Keratinocyte (primary cell): ENCODE data around the gene UBL7. TPM values are rescaled to one million over a fixed set of nuclear protein-coding genes. Genes with fewer than 3 reads are reported as not detected.

ENCODE experiments used
- DNase-seq: peaks from one replicate; pipeline ENCODE4 v3.0.0-alpha.2; 2011; ENCODE audit warnings: low read depth, missing footprints, low spot score
- FAIRE-seq: peaks from 2 replicates; lab custom pipeline; 2011; peaks lifted over from hg19 to GRCh38; lab: Jason Lieb, UNC
- H2AFZ ChIP-seq: 2 replicates; pipeline ENCODE4 v1.6.0; 2012; ENCODE audit warnings: low read length, control low read depth, inconsistent platforms; ENCODE audit not compliant: control insufficient read depth
- H3K27ac ChIP-seq: 2 replicates; pipeline ENCODE4 v1.5.1; 2011; ENCODE audit warnings: low read length; ENCODE audit not compliant: control insufficient read depth, insufficient read depth
- H3K27me3 ChIP-seq: 3 replicates; pipeline ENCODE4 v1.6.0; 2011; ENCODE audit warnings: low read length; ENCODE audit not compliant: control insufficient read depth, insufficient read depth; ENCODE audit errors: extremely low read depth
- H3K36me3 ChIP-seq, 2 experiments: 2 replicates in 1 of 2; 3 replicates in 1 of 2; pipeline ENCODE4 v1.5.1; 2011; ENCODE audit warnings: low read length in 2 of 2, mild to moderate bottlenecking in 1 of 2; ENCODE audit not compliant: control insufficient read depth in 2 of 2, insufficient read depth in 2 of 2; ENCODE audit errors: extremely low read depth in 1 of 2
- H3K4me1 ChIP-seq: 3 replicates; pipeline ENCODE4 v1.5.1; 2011; ENCODE audit warnings: low read length; ENCODE audit not compliant: control insufficient read depth, insufficient read depth; ENCODE audit errors: extremely low read depth
- H3K4me2 ChIP-seq: 3 replicates; pipeline ENCODE4 v1.6.0; 2011; ENCODE audit warnings: low read depth, low read length; ENCODE audit not compliant: control insufficient read depth, insufficient read depth; ENCODE audit errors: extremely low read depth
- H3K4me3 ChIP-seq, 3 experiments: fragments of 200-600 bp in 1 of 3; sonication (generic) in 1 of 3; 2 replicates in 2 of 3; 3 replicates in 1 of 3; pipeline ENCODE4 v1.5.1; 2011 to 2016; ENCODE audit warnings: low read length in 3 of 3, mild to moderate bottlenecking in 3 of 3, control low read depth in 2 of 3, inconsistent platforms in 1 of 3, low read depth in 1 of 3, mixed read lengths in 1 of 3, mixed run types in 1 of 3, moderate library complexity in 1 of 3; ENCODE audit not compliant: control insufficient read depth in 2 of 3, insufficient read depth in 2 of 3; ENCODE audit errors: extremely low read depth in 1 of 3
- H3K79me2 ChIP-seq: 2 replicates; pipeline ENCODE4 v1.6.0; 2012; ENCODE audit warnings: low read length; ENCODE audit not compliant: control insufficient read depth, insufficient read depth
- H3K9ac ChIP-seq: 3 replicates; pipeline ENCODE4 v1.6.0; 2011; ENCODE audit warnings: low read length; ENCODE audit not compliant: control insufficient read depth, insufficient read depth; ENCODE audit errors: extremely low read depth
- H3K9me1 ChIP-seq: 3 replicates; pipeline ENCODE4 v1.6.0; 2011; ENCODE audit warnings: low read length; ENCODE audit not compliant: control insufficient read depth, insufficient read depth; ENCODE audit errors: extremely low read depth
- H3K9me3 ChIP-seq: 2 replicates; pipeline ENCODE4 v1.5.1; 2012; ENCODE audit warnings: low read depth, low read length; ENCODE audit not compliant: control insufficient read depth
- H4K20me1 ChIP-seq: 3 replicates; pipeline ENCODE4 v1.6.0; 2011; ENCODE audit warnings: low read length; ENCODE audit not compliant: control insufficient read depth, insufficient read depth; ENCODE audit errors: extremely low read depth
- CTCF ChIP-seq, 3 experiments: IDR thresholded peaks in 1 of 3; conservative IDR thresholded peaks in 1 of 3; optimal IDR thresholded peaks in 1 of 3; 2 replicates in 2 of 3; 3 replicates in 1 of 3; pipeline versions ENCODE3 to v1.5.1; 2011; ENCODE audit warnings: low read length in 3 of 3, mild to moderate bottlenecking in 3 of 3, moderate library complexity in 2 of 3, control low read depth in 1 of 3, inconsistent platforms in 1 of 3; ENCODE audit not compliant: insufficient read depth in 2 of 3; ENCODE audit errors: extremely low read depth in 1 of 3
- EZH2 ChIP-seq: IDR thresholded peaks from one replicate; pipeline ENCODE4 v1.6.1; 2012; ENCODE audit warnings: inconsistent platforms, mild to moderate bottlenecking, low read length, moderate library complexity
- dilution Hi-C: fragments of 300-500 bp; cut with MboI; formaldehyde crosslinking; loops from one replicate; pipeline ENCODE4 v1.7.0; 2020; ENCODE audit warnings: low sequenced_read_pairs; ENCODE audit not compliant: extremely low pct_ligation_motif_present
- polyA plus RNA-seq, 5 experiments: library from polyadenylated mRNA; depleted of rRNA in 3 of 5; stranded (reverse) in 3 of 5; stranded (forward) in 1 of 5; unstranded in 1 of 5; fragments of >200 nt; gene quantifications; 1 replicate in 1 of 5; 2 replicates in 3 of 5; 3 replicates in 1 of 5; pipeline versions ENCODE4 v1.2.1 to v1.2.3, GENCODE V29; 2011 to 2012; ENCODE audit warnings: missing spikeins in 2 of 5, low read depth in 1 of 5, low replicate concordance in 1 of 5
- small RNA-seq, 3 experiments: library from RNA; depleted of rRNA; stranded (forward); fragments of <200 nt; gene quantifications; one replicate each; pipeline ENCODE3, GENCODE V24; 2012; ENCODE audit warnings: low read depth in 3 of 3, low replicate concordance in 1 of 3; ENCODE audit not compliant: insufficient read length in 3 of 3

The UBL7 gene
- polyA plus RNA-seq, 1 donor (not counting 4 experiments of a cell fraction or from before 2014, with no cell fraction given) = 45.8 TPM

- peak overlapping the region; percentile 88 for H3K27ac ChIP-seq
- H3K9me3 ChIP-seq = no peaks in the 10 kb centered on the region
- H3K9me1 ChIP-seq = peaks cover 2% of the 10 kb centered on the region
- no peak for TF ChIP-seq CTCF (optimal IDR thresholded peaks at IDR 0.05 in 1 of 3, IDR thresholded peaks at IDR 0.05 in 1 of 3, conservative IDR thresholded peaks at IDR 0.05 in 1 of 3; ENCODE audit: extremely low read depth in 1 of 3, insufficient read depth in 2 of 3, low read length in 3 of 3)
- TF ChIP-seq EZH2 = no peak
- H3K27me3 ChIP-seq = no peaks in the 10 kb centered on the region
- H3K9ac ChIP-seq = peak overlapping the region; percentile 75
- dilution Hi-C loops = no loop called here
- H3K4me2 ChIP-seq = peak overlapping the region; percentile 74
- FAIRE-seq (peak; percentile 97), DNase-seq (peak; percentile 99)
- no peaks in the 10 kb centered on the region for H4K20me1 ChIP-seq
- no peaks in the 10 kb centered on the region for H3K79me2 ChIP-seq
- H2AFZ ChIP-seq = no peak overlapping the region
- no peaks in the 10 kb centered on the region for H3K36me3 ChIP-seq
- H3K4me1 ChIP-seq = peaks cover 64% of the 10 kb centered on the region
- peak overlapping the region in 1 of 3 experiments; percentile 24 for H3K4me3 ChIP-seq
These were observed 64.3 kb downstream of the UBL7 start for GRCh38 chr15:74396445-74397238.

GRCh38 chr15:74396146-74396438, 64.9 kb downstream of the UBL7 start:
- peaks cover 59% of the 10 kb centered on the region for H3K4me1 ChIP-seq
- H3K27me3 ChIP-seq = no peaks in the 10 kb centered on the region
- FAIRE-seq = no peak
- H2AFZ ChIP-seq = no peak overlapping the region
- peaks cover 2% of the 10 kb centered on the region for H3K9me1 ChIP-seq
- H3K9ac ChIP-seq = peak overlapping the region; percentile 75
- no peaks in the 10 kb centered on the region for H3K36me3 ChIP-seq
- peak overlapping the region; percentile 74 for H3K4me2 ChIP-seq
- H3K4me3 ChIP-seq = no peak overlapping the region
- H3K27ac ChIP-seq = peak overlapping the region; percentile 88
- no peaks in the 10 kb centered on the region for H3K79me2 ChIP-seq
- no peak for TF ChIP-seq CTCF (optimal IDR thresholded peaks at IDR 0.05 in 1 of 3, IDR thresholded peaks at IDR 0.05 in 1 of 3, conservative IDR thresholded peaks at IDR 0.05 in 1 of 3; ENCODE audit: extremely low read depth in 1 of 3, insufficient read depth in 2 of 3, low read length in 3 of 3)
- no peak for TF ChIP-seq EZH2
- no peaks in the 10 kb centered on the region for H3K9me3 ChIP-seq
- H4K20me1 ChIP-seq = no peaks in the 10 kb centered on the region
- dilution Hi-C loops = no loop called here
- no peak for DNase-seq

Small RNA genes lying within 50 kb of the gene (small RNA-seq; reads per million reads assigned to genes)
- gene MIR6881 (0 to 0.25 (median 0) reads per million in 3 experiments), gene RF00591 (0 reads per million in 3 experiments)

Other genes with a start within 250 kb of the UBL7 start
- gene CCDC33, start 224.8 kb downstream of the UBL7 start, polyA plus RNA-seq = not detected in 3 replicates
- 0.27 TPM in 1 of 3 replicates, not detected in the others for gene CYP11A1, start 93.5 kb downstream of the UBL7 start, polyA plus RNA-seq
- gene SEMA7A, start 27.2 kb downstream of the UBL7 start, polyA plus RNA-seq = 8.0 to 15.5 TPM (median 8.1 TPM) in 3 replicates
- 3.6 to 3.7 TPM (median 3.6 TPM) in 3 replicates for gene ARID3B, start 80.1 kb upstream of the UBL7 start, polyA plus RNA-seq
- 54.8 to 72.6 TPM (median 61.2 TPM) in 3 replicates for gene CLK3, start 154.7 kb upstream of the UBL7 start, polyA plus RNA-seq
- gene EDC3, start 234.9 kb upstream of the UBL7 start, polyA plus RNA-seq = 33.6 to 45.4 TPM (median 38.1 TPM) in 3 replicates